ENCODE results near the gene MEMO1. TPM values are rescaled to one million over a fixed set of nuclear protein-coding genes. Genes with fewer than 3 reads are reported as not detected.
"Not testable (repeated sequence)": the region's sequence is repeated elsewhere in the genome, so short reads cannot be mapped to it uniquely, and the experiment has no call there.

Gene MEMO1
- total RNA-seq, 1 donor from 2014 or later = 52.7 TPM

GRCh38 chr2:31886700-31887099 is 124.1 kb downstream of the MEMO1 start:
- Mint-ChIP-seq H3K4me1 (no peaks in the 10 kb centered on the region), H3K27ac (no peak overlapping the region), H3K9me3 (no peaks in the 10 kb centered on the region), H3K36me3 (peaks cover 2% of the 10 kb centered on the region), H3K4me3 (no peak overlapping the region), H3K27me3 (ENCODE audit: low read depth) (no peaks in the 10 kb centered on the region)
- no peak for TF ChIP-seq CTCF (IDR thresholded peaks at IDR 0.05; ENCODE audit: unreplicated experiment)
- DNase-seq (ENCODE audit: low spot score in 2 of 2, unreplicated experiment in 2 of 2) = no peak

- peaks cover 9% of the 10 kb centered on the region for H3K36me3 Mint-ChIP-seq
- no peak for TF ChIP-seq CTCF (IDR thresholded peaks at IDR 0.05; ENCODE audit: unreplicated experiment)
- no peaks in the 10 kb centered on the region for H3K27me3 Mint-ChIP-seq (ENCODE audit: low read depth)
- no peak overlapping the region for H3K4me3 Mint-ChIP-seq
- no peak overlapping the region for H3K27ac Mint-ChIP-seq
- no peak for DNase-seq (ENCODE audit: low spot score in 2 of 2, unreplicated experiment in 2 of 2)
- H3K9me3 Mint-ChIP-seq = no peaks in the 10 kb centered on the region
- peaks cover 8% of the 10 kb centered on the region for H3K4me1 Mint-ChIP-seq
Observed at GRCh38 chr2:31877008-31877407, 133.8 kb downstream of the MEMO1 start.

- no peaks in the 10 kb centered on the region for H3K27me3 Mint-ChIP-seq (ENCODE audit: low read depth)
- no peak overlapping the region for H3K27ac Mint-ChIP-seq
- H3K9me3 Mint-ChIP-seq = no peaks in the 10 kb centered on the region
- H3K4me1 Mint-ChIP-seq = peaks cover 8% of the 10 kb centered on the region
- H3K36me3 Mint-ChIP-seq = peaks cover 9% of the 10 kb centered on the region
- no peak for TF ChIP-seq CTCF (IDR thresholded peaks at IDR 0.05; ENCODE audit: unreplicated experiment)
- DNase-seq (ENCODE audit: low spot score in 2 of 2, unreplicated experiment in 2 of 2) = no peak
- H3K4me3 Mint-ChIP-seq = no peak overlapping the region
Observed at GRCh38 chr2:31874071-31874470, 136.7 kb downstream of the MEMO1 start.

GRCh38 chr2:31865215-31865614 is 145.6 kb downstream of the MEMO1 start:
- TF ChIP-seq CTCF (IDR thresholded peaks at IDR 0.05; ENCODE audit: unreplicated experiment) = no peak
- H3K4me3 Mint-ChIP-seq = no peak overlapping the region
- H3K27me3 Mint-ChIP-seq (ENCODE audit: low read depth) = no peaks in the 10 kb centered on the region
- H3K9me3 Mint-ChIP-seq = no peaks in the 10 kb centered on the region
- no peak overlapping the region for H3K27ac Mint-ChIP-seq
- H3K4me1 Mint-ChIP-seq = peaks cover 1% of the 10 kb centered on the region
- no peak for DNase-seq (ENCODE audit: low spot score in 2 of 2, unreplicated experiment in 2 of 2)
- peaks cover 9% of the 10 kb centered on the region for H3K36me3 Mint-ChIP-seq

GRCh38 chr2:31863867-31864266 is 146.9 kb downstream of the MEMO1 start:
- peaks cover 9% of the 10 kb centered on the region for H3K36me3 Mint-ChIP-seq
- no peaks in the 10 kb centered on the region for H3K9me3 Mint-ChIP-seq
- no peaks in the 10 kb centered on the region for H3K27me3 Mint-ChIP-seq (ENCODE audit: low read depth)
- DNase-seq (ENCODE audit: low spot score in 2 of 2, unreplicated experiment in 2 of 2) = no peak
- TF ChIP-seq CTCF (IDR thresholded peaks at IDR 0.05; ENCODE audit: unreplicated experiment) = no peak
- H3K4me3 Mint-ChIP-seq = no peak overlapping the region
- H3K27ac Mint-ChIP-seq = no peak overlapping the region
- H3K4me1 Mint-ChIP-seq = peaks cover 1% of the 10 kb centered on the region

- DNase-seq (ENCODE audit: low spot score in 2 of 2, unreplicated experiment in 2 of 2); H3K27me3 Mint-ChIP-seq (ENCODE audit: low read depth); H3K4me1 Mint-ChIP-seq; H3K4me3 Mint-ChIP-seq; H3K9me3 Mint-ChIP-seq; H3K36me3 Mint-ChIP-seq; H3K27ac Mint-ChIP-seq: not testable (repeated sequence)
Observed at GRCh38 chr2:31863015-31863656, 147.7 kb downstream of the MEMO1 start.
